Measurements from ENCODE around the gene GBGT1.

GRCh38 chr9:133181561-133181960 is 17.8 kb upstream of the GBGT1 start:
- TF ChIP-seq E2F5 (CRISPR knock-in tag; IDR thresholded peaks at IDR 0.05) (no peak), RELA (CRISPR knock-in tag; IDR thresholded peaks at IDR 0.05; ENCODE audit: borderline replicate concordance) (no peak), ZNF532 (CRISPR knock-in tag; IDR thresholded peaks at IDR 0.05; ENCODE audit: borderline replicate concordance) (no peak), ATF3 (CRISPR knock-in tag; conservative IDR thresholded peaks at IDR 0.05) (no peak), CTCF (IDR thresholded peaks at IDR 0.05) (no peak), CREB1 (CRISPR knock-in tag; IDR thresholded peaks at IDR 0.05) (no peak), ZNF263 (CRISPR knock-in tag; IDR thresholded peaks at IDR 0.05; ENCODE audit: low read depth) (no peak), ZNF396 (CRISPR knock-in tag; IDR thresholded peaks at IDR 0.05; ENCODE audit: borderline replicate concordance) (no peak), SMAD3 (CRISPR knock-in tag; IDR thresholded peaks at IDR 0.05; ENCODE audit: borderline replicate concordance) (no peak), AR (CRISPR knock-in tag; IDR thresholded peaks at IDR 0.05) (no peak), E2F4 (CRISPR knock-in tag; IDR thresholded peaks at IDR 0.05; ENCODE audit: borderline replicate concordance, low read depth) (no peak), ZNF671 (CRISPR knock-in tag; IDR thresholded peaks at IDR 0.05) (no peak), ERG (CRISPR knock-in tag; IDR thresholded peaks at IDR 0.05) (no peak)

Data from WTC11 (cell line).